Activated B cell treated with CpG ODN at 0.5 μM for 24 hours (primary cell): Measurements from ENCODE around the gene SYT9. TPM values are rescaled to one million over a fixed set of nuclear protein-coding genes. Genes with fewer than 3 reads are reported as not detected.

ENCODE experiments used
- ATAC-seq: fragments of 200-7000 bp; cut with Tn5 transposase; one replicate; pipeline ENCODE4 v1.10.0; 2021; ENCODE audit warnings: low read depth, mild to moderate bottlenecking, moderate library complexity
- CTCF ChIA-PET: fragments of 350-600 bp; sonication (Branson Sonifier 250); formaldehyde crosslinking; loops from one replicate; lab custom pipeline; 2021; ENCODE audit warnings: antibody characterized with exemption; lab: Charles Lee
- POLR2A ChIA-PET: fragments of 350-600 bp; sonication (Branson Sonifier 250); formaldehyde crosslinking; loops from one replicate; lab custom pipeline; 2021; ENCODE audit warnings: antibody characterized with exemption; lab: Charles Lee
- DNase-seq: peaks from one replicate; pipeline ENCODE4 v3.0.0; 2022
- H3K27ac Mint-ChIP-seq: one replicate; pipeline ENCODE4 v1.8.0; 2020; ENCODE audit warnings: mixed read lengths
- H3K27me3 Mint-ChIP-seq: one replicate; pipeline ENCODE4 v1.8.0; 2021; ENCODE audit warnings: mixed read lengths
- H3K36me3 Mint-ChIP-seq: one replicate; pipeline ENCODE4 v1.8.0; 2021; ENCODE audit warnings: low read depth, mixed read lengths
- H3K4me1 Mint-ChIP-seq: one replicate; pipeline ENCODE4 v1.8.0; 2021; ENCODE audit warnings: mixed read lengths
- H3K4me3 Mint-ChIP-seq: one replicate; pipeline ENCODE4 v1.8.0; 2020; ENCODE audit warnings: mild to moderate bottlenecking, mixed read lengths
- H3K9me3 Mint-ChIP-seq: one replicate; pipeline ENCODE4 v1.8.0; 2020; ENCODE audit warnings: mixed read lengths
- CTCF ChIP-seq: fragments of 200-600 bp; IDR thresholded peaks from one replicate; pipeline ENCODE4 v1.8.0; 2022; ENCODE audit warnings: antibody characterized with exemption, mild to moderate bottlenecking
- intact Hi-C: fragments of 100-400 bp; cut with micrococcal nuclease; formaldehyde crosslinking; loops from one replicate; pipeline ENCODE4 v1.15.1; 2024
- total RNA-seq: library from RNA; stranded (reverse); gene quantifications from 2 replicates; pipeline ENCODE4 v1.2.3, GENCODE V29; 2022

SYT9 gene
- total RNA-seq, 1 donor from 2014 or later: not detected

DNA sequence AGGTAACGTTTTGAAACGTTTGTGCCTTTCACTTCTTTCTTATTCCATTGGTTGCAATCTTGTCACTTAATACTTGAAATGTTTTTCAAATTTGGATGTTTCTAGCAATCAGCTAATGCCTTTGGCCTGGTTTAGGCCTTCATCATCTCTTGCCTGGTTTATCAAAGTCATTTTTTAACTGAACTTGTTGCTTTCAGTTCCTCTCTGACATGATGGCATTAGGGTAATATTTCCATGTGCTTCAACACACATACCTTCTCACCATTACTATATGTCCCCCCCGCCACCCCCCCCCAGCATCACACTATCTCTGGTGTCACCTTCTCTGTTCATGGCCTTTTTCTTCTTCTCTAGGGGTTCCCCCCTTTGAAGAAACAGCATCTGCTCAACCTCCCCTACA is 1.5 kb upstream of the SYT9 start:
- H3K4me1 Mint-ChIP-seq: peaks cover 7% of the 10 kb centered on the region
- ChIA-PET POLR2A (no interaction called here), CTCF (no interaction called here)
- intact Hi-C loops: no loop called here
- TF ChIP-seq CTCF: no peak
- no peak for DNase-seq
- no peak overlapping the region for H3K27ac Mint-ChIP-seq
- no peak overlapping the region for H3K4me3 Mint-ChIP-seq
- ATAC-seq: no peak
- peaks cover 6% of the 10 kb centered on the region for H3K9me3 Mint-ChIP-seq
- H3K36me3 Mint-ChIP-seq: no peaks in the 10 kb centered on the region
- H3K27me3 Mint-ChIP-seq: peaks cover 26% of the 10 kb centered on the region

DNA sequence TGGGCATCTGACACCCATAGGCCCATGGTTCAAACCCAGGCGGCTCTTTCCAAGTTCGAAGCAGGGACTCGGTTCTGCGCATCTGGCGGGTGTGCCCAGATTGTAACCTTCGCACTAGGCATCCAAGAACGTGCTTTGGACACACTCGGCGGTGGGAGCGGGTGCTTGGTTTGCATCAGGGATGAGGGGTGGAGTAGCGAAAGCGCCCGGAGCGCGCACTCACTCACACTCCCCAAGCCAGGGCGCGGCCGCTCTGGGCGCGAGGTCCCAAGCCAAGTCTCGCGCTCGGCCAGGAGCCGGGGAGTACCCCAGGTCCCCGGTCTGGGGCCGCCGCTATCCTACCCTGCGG is 243 bp upstream of the SYT9 start:
- intact Hi-C loops: no loop called here
- Mint-ChIP-seq H3K4me3 (no peak overlapping the region), H3K9me3 (peaks cover 6% of the 10 kb centered on the region), H3K27ac (no peak overlapping the region), H3K27me3 (peaks cover 34% of the 10 kb centered on the region), H3K4me1 (peaks cover 7% of the 10 kb centered on the region), H3K36me3 (no peaks in the 10 kb centered on the region)
- ChIA-PET POLR2A (no interaction called here), CTCF (no interaction called here)
- no peak for TF ChIP-seq CTCF
- no peak for ATAC-seq
- no peak for DNase-seq

DNA sequence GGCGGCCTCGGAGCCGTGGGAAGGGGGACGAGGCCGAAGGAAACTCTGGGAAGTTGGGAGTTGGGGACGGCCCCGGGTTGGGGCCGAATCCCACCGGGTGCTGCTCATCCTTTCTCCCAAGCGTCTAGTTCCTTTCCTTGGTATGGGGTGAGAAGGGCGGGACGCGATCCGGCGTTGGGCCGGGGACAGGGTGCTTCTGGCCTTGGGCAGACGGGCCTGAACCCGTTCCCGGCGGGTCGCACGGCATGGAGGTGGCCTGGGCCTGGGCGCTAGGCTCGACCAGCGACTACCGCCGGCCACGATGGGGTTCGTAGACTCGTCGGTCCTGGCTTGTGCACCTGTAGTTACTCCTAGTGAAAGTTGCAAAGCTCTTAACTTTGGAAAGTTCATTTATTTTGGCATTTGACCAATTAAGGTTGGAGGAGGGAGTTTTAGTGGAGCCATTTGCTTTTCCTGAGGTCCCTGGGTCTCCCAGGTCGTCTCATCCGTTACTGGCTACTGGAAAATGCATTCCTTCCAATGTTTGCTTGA is 1.0 kb downstream of the SYT9 start:
- CTCF ChIA-PET: no interaction called here
- no peak for DNase-seq
- peak overlapping the region; percentile 39 for H3K4me3 Mint-ChIP-seq

GRCh38 chr11:7253800-7254199 is 2.1 kb downstream of the SYT9 start:
- TF ChIP-seq CTCF: no peak
- Mint-ChIP-seq H3K27ac (no peak overlapping the region), H3K9me3 (peaks cover 2% of the 10 kb centered on the region), H3K4me3 (no peak overlapping the region), H3K27me3 (peaks cover 38% of the 10 kb centered on the region), H3K36me3 (no peaks in the 10 kb centered on the region), H3K4me1 (peaks cover 7% of the 10 kb centered on the region)
- DNase-seq (no peak), ATAC-seq (no peak)
- ChIA-PET CTCF (no interaction called here), POLR2A (no interaction called here)
- intact Hi-C loops: no loop called here

More for the DNA sequence above, 1.0 kb downstream of the SYT9 start:
- no peak for ATAC-seq
- Mint-ChIP-seq H3K27ac (no peak overlapping the region), H3K4me1 (peaks cover 7% of the 10 kb centered on the region), H3K36me3 (no peaks in the 10 kb centered on the region), H3K9me3 (peaks cover 4% of the 10 kb centered on the region), H3K27me3 (peaks cover 37% of the 10 kb centered on the region)
- TF ChIP-seq CTCF: no peak
- POLR2A ChIA-PET: no interaction called here
- intact Hi-C loops: no loop called here

DNA sequence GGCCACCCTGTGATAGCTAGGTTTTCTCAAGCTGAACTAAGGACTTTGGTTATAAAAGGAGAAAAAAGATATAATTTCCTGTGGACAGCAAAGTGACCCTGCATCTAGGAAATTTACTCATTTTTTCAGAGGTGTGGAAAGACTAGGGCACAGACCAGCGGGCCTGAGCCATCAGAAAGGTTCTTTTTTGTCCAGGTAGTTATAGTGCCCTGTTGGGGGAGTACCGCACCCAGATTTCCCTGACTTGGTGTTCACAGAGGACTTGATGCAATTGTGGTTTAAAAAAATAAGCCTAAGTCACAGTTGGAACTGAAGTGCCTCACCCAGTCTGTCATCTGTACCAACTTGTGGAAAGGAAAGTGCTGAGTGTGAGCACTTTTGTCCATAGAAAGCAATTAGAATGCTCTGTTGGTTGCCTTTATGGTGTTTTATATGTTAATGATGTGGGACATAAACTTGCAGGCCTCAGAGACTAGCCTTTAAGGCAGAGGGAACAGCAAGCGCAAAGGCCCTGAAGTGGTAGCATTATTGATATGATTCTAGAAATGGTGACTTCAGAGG is 3.1 kb downstream of the SYT9 start:
- DNase-seq (no peak), ATAC-seq (no peak)
- intact Hi-C loops: no loop called here
- ChIA-PET POLR2A (no interaction called here), CTCF (no interaction called here)
- Mint-ChIP-seq H3K4me1 (peaks cover 7% of the 10 kb centered on the region), H3K4me3 (no peak overlapping the region), H3K27ac (no peak overlapping the region), H3K9me3 (no peaks in the 10 kb centered on the region), H3K27me3 (peaks cover 36% of the 10 kb centered on the region), H3K36me3 (no peaks in the 10 kb centered on the region)
- TF ChIP-seq CTCF: no peak
